Psoas muscle (tissue), 8 donors: Measurements from ENCODE around the gene POLE. TPM values are rescaled to one million over a fixed set of nuclear protein-coding genes. Genes with fewer than 3 reads are reported as not detected.

ENCODE experiments used
- ATAC-seq, 4 donors: fragments of 200-7000 bp; cut with Tn5 transposase; one replicate each; pipeline ENCODE4 v1.9.1; 2020; ENCODE audit warnings: moderate library complexity in 3 of 4, mild to moderate bottlenecking in 2 of 4
- DNase-seq, 2 donors: peaks; one replicate each; pipeline ENCODE4 v3.0.0-alpha.2; 2020
- H3K27ac ChIP-seq: fragments of 200-600 bp; one replicate; pipeline ENCODE4 v1.8.0; 2022
- H3K27me3 ChIP-seq, 3 donors: fragments of 200-600 bp in 1 of 3; one replicate each; pipeline versions ENCODE4 v1.6.1 to v1.8.0; 2013 to 2022; ENCODE audit warnings: low read length in 2 of 3, mild to moderate bottlenecking in 2 of 3, moderate library complexity in 1 of 3; ENCODE audit not compliant: insufficient read depth in 3 of 3
- H3K36me3 ChIP-seq, 2 donors: fragments of 200-600 bp in 1 of 2; one replicate each; pipeline versions ENCODE4 v1.6.1 to v1.8.0; 2013 to 2022; ENCODE audit warnings: low read depth in 1 of 2, mild to moderate bottlenecking in 1 of 2, moderate library complexity in 1 of 2; ENCODE audit not compliant: insufficient read depth in 1 of 2
- H3K4me1 ChIP-seq: fragments of 200-600 bp; one replicate; pipeline ENCODE4 v1.8.0; 2022
- H3K4me3 ChIP-seq: fragments of 200-600 bp; one replicate; pipeline ENCODE4 v1.8.0; 2022; ENCODE audit warnings: mild to moderate bottlenecking
- H3K9me3 ChIP-seq: fragments of 200-600 bp; one replicate; pipeline ENCODE4 v1.8.0; 2022
- WGBS, 3 donors: extraction: QIAGEN DNeasy Blood & Tissue Kit; methylation state at CpG; one replicate each; pipeline versions ENCODE4 v1.1.6 to v1.1.7; 2013; 5-methylcytosine and 5-hydroxymethylcytosine counted together
- intact Hi-C, 2 donors: fragments of 100-400 bp; cut with DNase I; formaldehyde crosslinking; loops; one replicate each; pipeline versions ENCODE4 v1.11.0 to v1.14.2; 2022
- polyA plus RNA-seq, 3 donors: library from polyadenylated mRNA; stranded (reverse); fragments of 200-250 nt; gene quantifications; one replicate each; pipeline ENCODE4 v1.2.3, GENCODE V29; 2013
- total RNA-seq, 4 donors: library from RNA; stranded (reverse); fragmentation: NEBNext Ultra II Directional in 2 of 4; extraction: Animal tissue kit (Norgen Biotek cat#: 25700) in 2 of 4; gene quantifications; one replicate each; pipeline versions ENCODE4 v1.2.1 to v1.2.4, GENCODE V29; 2021 to 2023
- TF ChIP-seq, protein P1 (sequence below): fragments of 200-600 bp; IDR thresholded peaks from one replicate; pipeline ENCODE4 v1.8.0; 2022; ENCODE audit warnings: antibody characterized with exemption
- donor health status: healthy with polysubstance abuse.
- donor health status: DM: no; HTN: no; CAD: no; lungs with moderate emphysema.
- donor health status: Bipolar disorder and iron deficiency.
- donor health status: healthy.
- donor health status: DM: yes; HTN: yes; CAD: no.
- donor health status: DM: no; HTN: no; CAD: no.
- donor health status: DM: no; HTN: no; CAD: no.
- donor health status: DM: yes; HTN: yes; CAD: no.

POLE gene
- total and polyA plus RNA-seq, 7 donors = 4.2 to 15.1 (median 6.7) TPM

DNA sequence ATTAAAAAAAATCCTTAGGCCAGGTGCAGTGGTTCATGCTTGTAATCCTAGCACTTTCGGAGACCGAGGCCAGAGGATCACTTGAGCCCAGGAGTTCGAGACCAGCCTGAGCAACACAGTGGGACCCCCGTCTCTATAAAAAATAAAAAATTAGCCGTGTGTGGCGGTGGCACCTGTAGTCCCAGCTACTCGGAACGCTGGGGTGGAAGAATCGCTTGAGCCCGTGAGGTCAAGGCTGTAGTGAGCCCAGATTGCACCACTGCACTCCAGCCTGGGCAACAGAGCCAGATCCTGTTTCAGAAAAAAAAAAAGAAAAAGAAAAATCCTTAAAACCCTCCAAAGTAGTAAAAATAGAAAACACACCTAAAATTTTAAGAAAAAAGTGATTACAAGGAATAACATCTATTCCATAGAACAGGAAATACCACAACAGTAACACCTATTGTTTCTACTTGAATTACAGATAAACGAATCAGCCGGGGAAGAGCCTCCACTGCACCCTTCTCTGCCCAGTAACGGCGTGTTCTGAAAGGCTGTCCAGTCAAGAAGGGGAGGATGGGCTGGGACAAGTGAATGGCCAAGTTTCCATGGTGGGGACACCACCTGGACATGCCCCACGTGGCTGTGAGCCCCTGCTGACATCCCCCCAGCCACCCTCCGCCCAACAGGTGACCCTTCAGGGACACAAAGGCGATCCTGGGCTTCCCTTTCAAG is 17.8 kb downstream of the POLE start:
- no peaks in the 10 kb centered on the region for H3K9me3 ChIP-seq
- H3K27me3 ChIP-seq = no peaks in the 10 kb centered on the region
- no peak for DNase-seq
- H3K4me3 ChIP-seq = no peak overlapping the region
- intact Hi-C loops = no loop called here
- no peaks in the 10 kb centered on the region for H3K4me1 ChIP-seq
- TF ChIP-seq, protein P1, sequence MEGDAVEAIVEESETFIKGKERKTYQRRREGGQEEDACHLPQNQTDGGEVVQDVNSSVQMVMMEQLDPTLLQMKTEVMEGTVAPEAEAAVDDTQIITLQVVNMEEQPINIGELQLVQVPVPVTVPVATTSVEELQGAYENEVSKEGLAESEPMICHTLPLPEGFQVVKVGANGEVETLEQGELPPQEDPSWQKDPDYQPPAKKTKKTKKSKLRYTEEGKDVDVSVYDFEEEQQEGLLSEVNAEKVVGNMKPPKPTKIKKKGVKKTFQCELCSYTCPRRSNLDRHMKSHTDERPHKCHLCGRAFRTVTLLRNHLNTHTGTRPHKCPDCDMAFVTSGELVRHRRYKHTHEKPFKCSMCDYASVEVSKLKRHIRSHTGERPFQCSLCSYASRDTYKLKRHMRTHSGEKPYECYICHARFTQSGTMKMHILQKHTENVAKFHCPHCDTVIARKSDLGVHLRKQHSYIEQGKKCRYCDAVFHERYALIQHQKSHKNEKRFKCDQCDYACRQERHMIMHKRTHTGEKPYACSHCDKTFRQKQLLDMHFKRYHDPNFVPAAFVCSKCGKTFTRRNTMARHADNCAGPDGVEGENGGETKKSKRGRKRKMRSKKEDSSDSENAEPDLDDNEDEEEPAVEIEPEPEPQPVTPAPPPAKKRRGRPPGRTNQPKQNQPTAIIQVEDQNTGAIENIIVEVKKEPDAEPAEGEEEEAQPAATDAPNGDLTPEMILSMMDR = no peak
- no peak for ATAC-seq
- peaks cover 0 to 85% of the 10 kb centered on the region in 2 donors for H3K36me3 ChIP-seq
- 90 to 91% (median 91%) methylated on average over 17 of the region's 17 CpGs for WGBS, 3 donors
- H3K27ac ChIP-seq = no peak overlapping the region

DNA sequence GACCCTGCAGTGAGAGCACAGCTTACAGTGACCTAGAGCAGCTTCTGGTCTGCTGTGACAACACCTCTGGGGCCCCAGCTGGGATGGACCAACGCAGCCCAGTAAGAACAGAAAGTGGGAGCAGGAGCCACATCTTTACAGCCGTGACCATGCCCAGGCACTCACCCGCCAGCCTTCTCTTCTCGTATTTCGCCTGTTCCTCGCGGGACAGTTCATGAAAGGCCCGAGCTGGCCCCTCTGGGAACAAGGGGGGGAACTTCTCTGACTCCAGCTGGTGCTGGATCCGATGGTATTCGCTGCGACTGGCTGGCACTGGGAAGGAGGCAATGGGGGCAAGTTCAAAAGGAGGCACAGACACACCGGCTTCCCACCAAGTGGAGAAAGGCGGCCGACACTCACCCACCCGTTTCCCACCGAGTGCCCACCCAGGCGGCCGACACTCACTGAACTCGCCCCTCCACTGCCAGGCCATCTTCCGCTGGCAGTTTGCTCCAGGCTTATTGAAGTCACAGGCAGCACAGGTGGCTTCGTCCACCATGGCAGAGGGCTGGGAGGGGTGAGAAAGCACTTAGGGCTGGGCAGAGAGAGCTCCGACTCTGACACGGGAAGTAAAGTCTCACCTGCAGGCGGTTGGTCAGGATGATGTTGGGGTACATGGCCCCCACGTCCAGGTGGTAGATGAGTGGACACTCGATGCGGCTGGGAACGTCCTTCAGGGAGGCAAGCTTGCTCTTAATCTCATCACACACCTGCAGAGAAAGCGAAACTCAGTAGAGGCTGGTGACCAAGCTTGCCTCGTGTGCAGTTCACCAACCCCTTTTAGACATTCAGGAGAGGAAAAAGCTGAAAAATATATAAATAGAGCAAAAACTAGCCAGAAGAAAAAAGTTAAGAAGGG is 18.7 kb downstream of the POLE start:
- TF ChIP-seq, protein P1 = no peak
- ATAC-seq (no peak), DNase-seq (no peak)
- Histone ChIP-seq H3K27ac (no peak overlapping the region), H3K9me3 (no peaks in the 10 kb centered on the region), H3K4me3 (no peak overlapping the region), H3K36me3 (peaks cover 0 to 93% of the 10 kb centered on the region in 2 donors), H3K4me1 (no peaks in the 10 kb centered on the region), H3K27me3 (no peaks in the 10 kb centered on the region)
- 78 to 86% (median 83%) methylated on average over 30 of the region's 30 CpGs for WGBS, 3 donors
- intact Hi-C loops = no loop called here

DNA sequence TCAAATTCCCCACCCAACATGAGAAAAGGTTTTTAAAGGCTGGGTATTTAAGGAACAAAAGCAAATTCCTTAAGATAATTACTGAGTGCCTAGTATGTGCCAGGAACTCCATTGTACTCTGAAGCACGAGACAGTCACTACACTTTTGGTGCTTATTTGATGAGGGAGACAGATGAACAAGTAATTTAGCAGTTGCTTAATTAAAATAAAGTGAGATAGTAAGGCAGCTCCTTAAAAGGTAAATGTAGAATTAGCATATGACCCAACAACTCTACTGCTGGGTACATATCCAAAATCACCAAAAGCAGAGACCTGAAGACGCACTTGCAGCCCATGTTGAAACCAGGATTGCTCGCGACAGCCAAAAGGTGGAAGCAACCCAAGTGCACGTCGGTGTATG is 21.3 kb downstream of the POLE start:
- Histone ChIP-seq H3K4me3 (no peak overlapping the region), H3K4me1 (no peaks in the 10 kb centered on the region), H3K27me3 (no peaks in the 10 kb centered on the region), H3K27ac (no peak overlapping the region), H3K36me3 (peaks cover 0 to 97% of the 10 kb centered on the region in 2 donors), H3K9me3 (no peaks in the 10 kb centered on the region)
- DNase-seq (no peak), ATAC-seq (no peak)
- WGBS, 3 donors = 87 to 97% (median 95%) methylated on average over 6 of the region's 6 CpGs
- TF ChIP-seq, protein P1 = no peak
- intact Hi-C loops = no loop called here

DNA sequence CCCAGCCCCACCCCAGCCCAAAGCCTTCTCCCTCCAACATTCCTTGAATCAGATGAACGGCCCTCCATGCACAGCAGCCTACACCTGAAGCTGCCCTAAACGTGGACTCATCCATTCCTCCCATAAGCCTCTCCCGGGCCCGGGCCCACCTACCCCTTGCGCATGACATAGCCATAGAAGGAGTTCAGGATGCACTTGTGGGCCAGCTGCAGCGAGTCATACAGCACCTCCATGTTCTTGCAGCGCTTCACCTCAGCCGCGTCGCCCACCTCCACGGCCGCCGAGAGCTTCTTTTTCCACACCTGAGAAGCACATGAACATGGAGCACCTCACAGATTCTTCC is 22.0 kb downstream of the POLE start:
- Histone ChIP-seq H3K36me3 (peaks cover 0 to 99% of the 10 kb centered on the region in 2 donors), H3K4me3 (no peak overlapping the region), H3K27me3 (no peaks in the 10 kb centered on the region), H3K4me1 (no peaks in the 10 kb centered on the region), H3K9me3 (no peaks in the 10 kb centered on the region), H3K27ac (no peak overlapping the region)
- intact Hi-C loops = no loop called here
- TF ChIP-seq, protein P1 = no peak
- DNase-seq (no peak), ATAC-seq (no peak)
- WGBS, 3 donors = 93 to 98% (median 96%) methylated on average over 13 of the region's 13 CpGs
